ENCODE measurements around the gene DTX3.

GRCh38 chr12:57591782-57592325 is 12.8 kb upstream of the DTX3 start:
- TF ChIP-seq CTCF (IDR thresholded peaks at IDR 0.05; ENCODE audit: insufficient read depth, low read depth, low read length), result no peak
- TF ChIP-seq EZH2 (IDR thresholded peaks at IDR 0.05; ENCODE audit: insufficient read depth, low read length), result no peak
